DOHH2 (cell line): ENCODE data around the gene ZFHX3.
"Not testable (repeated sequence)": the region's sequence is repeated elsewhere in the genome, so short reads cannot be mapped to it uniquely, and the experiment has no call there.

Experiments used
- EZH2phosphoT487 ChIP-seq: fragments of 200-600 bp; sonication (generic); IDR thresholded peaks from 2 replicates; pipeline ENCODE4 v1.6.1; 2017; ENCODE audit warnings: borderline replicate concordance, mild to moderate bottlenecking, antibody characterized with exemption, low read length, moderate library complexity, mixed read lengths
- TF ChIP-seq, protein P1 (sequence below): fragments of 200-600 bp; sonication (generic); IDR thresholded peaks from one replicate; pipeline ENCODE4 v1.5.1; 2014; ENCODE audit warnings: antibody characterized with exemption, mild to moderate bottlenecking, low read depth, low read length; ENCODE audit not compliant: poor library complexity, severe bottlenecking

GRCh38 chr16:73082634-73083051 lies 34.7 kb upstream of the ZFHX3 start:
- TF ChIP-seq, protein P1, sequence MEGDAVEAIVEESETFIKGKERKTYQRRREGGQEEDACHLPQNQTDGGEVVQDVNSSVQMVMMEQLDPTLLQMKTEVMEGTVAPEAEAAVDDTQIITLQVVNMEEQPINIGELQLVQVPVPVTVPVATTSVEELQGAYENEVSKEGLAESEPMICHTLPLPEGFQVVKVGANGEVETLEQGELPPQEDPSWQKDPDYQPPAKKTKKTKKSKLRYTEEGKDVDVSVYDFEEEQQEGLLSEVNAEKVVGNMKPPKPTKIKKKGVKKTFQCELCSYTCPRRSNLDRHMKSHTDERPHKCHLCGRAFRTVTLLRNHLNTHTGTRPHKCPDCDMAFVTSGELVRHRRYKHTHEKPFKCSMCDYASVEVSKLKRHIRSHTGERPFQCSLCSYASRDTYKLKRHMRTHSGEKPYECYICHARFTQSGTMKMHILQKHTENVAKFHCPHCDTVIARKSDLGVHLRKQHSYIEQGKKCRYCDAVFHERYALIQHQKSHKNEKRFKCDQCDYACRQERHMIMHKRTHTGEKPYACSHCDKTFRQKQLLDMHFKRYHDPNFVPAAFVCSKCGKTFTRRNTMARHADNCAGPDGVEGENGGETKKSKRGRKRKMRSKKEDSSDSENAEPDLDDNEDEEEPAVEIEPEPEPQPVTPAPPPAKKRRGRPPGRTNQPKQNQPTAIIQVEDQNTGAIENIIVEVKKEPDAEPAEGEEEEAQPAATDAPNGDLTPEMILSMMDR, result not testable (repeated sequence)
- TF ChIP-seq EZH2phosphoT487, result not testable (repeated sequence)
